Esophagus squamous epithelium (tissue), 4 donors: ENCODE data around the gene CROCC2.

Experiments
- CTCF ChIP-seq, 6 experiments: fragments of 450-650 bp in 4 of 6; fragments of 200-600 bp in 2 of 6; sonication (generic) in 2 of 6; IDR thresholded peaks; one replicate each; pipeline ENCODE4 v1.5.1; 2016 to 2019; ENCODE audit warnings: antibody characterized with exemption in 6 of 6, mild to moderate bottlenecking in 4 of 6, moderate library complexity in 4 of 6
- POLR2A ChIP-seq, 4 donors: fragments of 450-650 bp; IDR thresholded peaks; one replicate each; pipeline ENCODE4 v1.6.1; 2017; ENCODE audit warnings: antibody characterized with exemption in 4 of 4, mild to moderate bottlenecking in 4 of 4, moderate library complexity in 3 of 4

- TF ChIP-seq CTCF (IDR thresholded peaks at IDR 0.05): no peak
- no peak for TF ChIP-seq POLR2A (IDR thresholded peaks at IDR 0.05)
Measured at GRCh38 chr2:241017228-241017940, 111.2 kb downstream of the CROCC2 start.
